Nephron progenitor cell (in vitro differentiated cells): ENCODE data around the gene FAM241B.

Source experiments
- DNase-seq: peaks from one replicate; pipeline ENCODE4 v3.0.0; 2021
- H3K27ac Mint-ChIP-seq: 2 replicates; pipeline ENCODE4 v1.8.0; 2021; ENCODE audit warnings: mild to moderate bottlenecking, moderate library complexity, mixed read lengths
- H3K27me3 Mint-ChIP-seq: 2 replicates; pipeline ENCODE4 v1.8.0; 2021; ENCODE audit warnings: mild to moderate bottlenecking, low read depth, mixed read lengths; ENCODE audit not compliant: poor library complexity
- H3K36me3 Mint-ChIP-seq: 2 replicates; pipeline ENCODE4 v1.8.0; 2021; ENCODE audit warnings: low read depth, mixed read lengths
- H3K4me1 Mint-ChIP-seq: 2 replicates; pipeline ENCODE4 v1.8.0; 2021; ENCODE audit warnings: mixed read lengths
- H3K4me3 Mint-ChIP-seq: 2 replicates; pipeline ENCODE4 v1.8.0; 2021; ENCODE audit warnings: mild to moderate bottlenecking, moderate library complexity, mixed read lengths
- H3K9me3 Mint-ChIP-seq: 2 replicates; pipeline ENCODE4 v1.8.0; 2021; ENCODE audit warnings: mild to moderate bottlenecking, moderate library complexity, mixed read lengths
- TF ChIP-seq, protein P1 (sequence below): fragments of 200-600 bp; sonication (generic); IDR thresholded peaks from 2 replicates; pipeline ENCODE4 v1.5.0; 2021; ENCODE audit warnings: antibody characterized with exemption

The FAM241B gene, protein sequence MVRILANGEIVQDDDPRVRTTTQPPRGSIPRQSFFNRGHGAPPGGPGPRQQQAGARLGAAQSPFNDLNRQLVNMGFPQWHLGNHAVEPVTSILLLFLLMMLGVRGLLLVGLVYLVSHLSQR

GRCh38 chr10:69629897-69630650 lies at the start of gene FAM241B:
FAM241B (plus strand) TSS chr10:69630247; CDS start chr10:69631744, 1,497 bp downstream.
- Mint-ChIP-seq H3K36me3 (peaks cover 14% of the 10 kb centered on the region), H3K27ac (no peak within 1 kb of the TSS), H3K4me3 (peak within 1 kb of the TSS; percentile 80), H3K4me1 (no peaks in the 10 kb centered on the region), H3K27me3 (peaks cover 53% of the 10 kb centered on the region), H3K9me3 (no peaks in the 10 kb centered on the region)
- peak; percentile 85 for DNase-seq
- TF ChIP-seq, protein P1, sequence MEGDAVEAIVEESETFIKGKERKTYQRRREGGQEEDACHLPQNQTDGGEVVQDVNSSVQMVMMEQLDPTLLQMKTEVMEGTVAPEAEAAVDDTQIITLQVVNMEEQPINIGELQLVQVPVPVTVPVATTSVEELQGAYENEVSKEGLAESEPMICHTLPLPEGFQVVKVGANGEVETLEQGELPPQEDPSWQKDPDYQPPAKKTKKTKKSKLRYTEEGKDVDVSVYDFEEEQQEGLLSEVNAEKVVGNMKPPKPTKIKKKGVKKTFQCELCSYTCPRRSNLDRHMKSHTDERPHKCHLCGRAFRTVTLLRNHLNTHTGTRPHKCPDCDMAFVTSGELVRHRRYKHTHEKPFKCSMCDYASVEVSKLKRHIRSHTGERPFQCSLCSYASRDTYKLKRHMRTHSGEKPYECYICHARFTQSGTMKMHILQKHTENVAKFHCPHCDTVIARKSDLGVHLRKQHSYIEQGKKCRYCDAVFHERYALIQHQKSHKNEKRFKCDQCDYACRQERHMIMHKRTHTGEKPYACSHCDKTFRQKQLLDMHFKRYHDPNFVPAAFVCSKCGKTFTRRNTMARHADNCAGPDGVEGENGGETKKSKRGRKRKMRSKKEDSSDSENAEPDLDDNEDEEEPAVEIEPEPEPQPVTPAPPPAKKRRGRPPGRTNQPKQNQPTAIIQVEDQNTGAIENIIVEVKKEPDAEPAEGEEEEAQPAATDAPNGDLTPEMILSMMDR = peak; percentile 100

- TF ChIP-seq, protein P1 = no peak
- H3K9me3 Mint-ChIP-seq = peaks cover 7% of the 10 kb centered on the region
- no peak for DNase-seq
- H3K27me3 Mint-ChIP-seq = peaks cover 75% of the 10 kb centered on the region
- H3K4me3 Mint-ChIP-seq = no peak overlapping the region
- no peaks in the 10 kb centered on the region for H3K36me3 Mint-ChIP-seq
- no peaks in the 10 kb centered on the region for H3K4me1 Mint-ChIP-seq
- no peak overlapping the region for H3K27ac Mint-ChIP-seq
Measured at GRCh38 chr10:69580435-69580834, 49.6 kb upstream of the FAM241B start.

DNA sequence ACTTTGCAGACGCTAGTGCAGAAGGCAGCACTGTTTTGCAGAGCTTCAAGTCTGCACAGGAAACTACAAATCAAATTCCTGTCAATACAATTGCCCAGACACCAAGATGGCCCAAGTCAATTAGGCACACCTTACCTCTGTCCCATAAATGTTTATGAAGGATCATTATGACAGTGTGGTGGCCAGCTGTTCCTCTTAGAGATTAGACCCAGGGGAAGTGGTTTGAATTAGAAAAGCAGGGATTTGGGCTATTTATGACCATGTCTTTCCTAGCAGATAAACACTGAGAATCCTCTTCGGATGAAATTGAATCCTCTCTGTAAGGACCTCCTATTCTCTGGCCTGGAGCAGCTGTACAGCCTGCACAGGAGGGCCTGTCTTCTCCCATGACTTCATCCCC lies 46.9 kb upstream of the FAM241B start:
- H3K9me3 Mint-ChIP-seq = peaks cover 7% of the 10 kb centered on the region
- peaks cover 61% of the 10 kb centered on the region for H3K27me3 Mint-ChIP-seq
- no peaks in the 10 kb centered on the region for H3K36me3 Mint-ChIP-seq

GRCh38 chr10:69584624-69585023 lies 45.4 kb upstream of the FAM241B start:
- Mint-ChIP-seq H3K36me3 (no peaks in the 10 kb centered on the region), H3K4me1 (no peaks in the 10 kb centered on the region), H3K4me3 (no peak overlapping the region), H3K27me3 (peaks cover 50% of the 10 kb centered on the region), H3K27ac (no peak overlapping the region), H3K9me3 (peaks cover 7% of the 10 kb centered on the region)
- no peak for DNase-seq
- TF ChIP-seq, protein P1 = no peak

More for the DNA sequence above, 46.9 kb upstream of the FAM241B start:
- no peak for DNase-seq
- Mint-ChIP-seq H3K4me1 (no peaks in the 10 kb centered on the region), H3K27ac (no peak overlapping the region), H3K4me3 (no peak overlapping the region)
- TF ChIP-seq, protein P1 = no peak

DNA sequence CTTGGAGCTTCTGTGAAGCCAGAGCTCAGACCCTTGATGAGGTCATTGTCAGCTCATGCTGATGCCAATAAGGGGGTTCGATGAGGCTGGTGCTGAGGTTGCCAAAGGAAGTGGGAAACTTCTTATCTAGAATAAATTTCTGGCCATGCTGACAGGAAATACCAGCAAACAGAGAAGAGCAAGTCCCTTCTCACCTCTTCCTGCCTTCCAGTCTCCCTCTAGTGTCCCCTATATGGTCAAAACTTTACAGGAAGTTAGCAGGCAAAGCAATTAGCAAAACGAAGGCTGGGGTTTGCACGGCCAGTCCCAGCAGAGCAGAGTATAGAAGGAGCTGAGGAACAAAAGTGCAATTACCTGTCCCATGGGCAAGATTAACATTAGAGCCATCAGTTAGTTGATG lies 41.7 kb upstream of the FAM241B start:
- TF ChIP-seq, protein P1 = no peak
- H3K9me3 Mint-ChIP-seq = no peaks in the 10 kb centered on the region
- no peak for DNase-seq
- H3K36me3 Mint-ChIP-seq = no peaks in the 10 kb centered on the region
- H3K27me3 Mint-ChIP-seq = peaks cover 19% of the 10 kb centered on the region
- no peaks in the 10 kb centered on the region for H3K4me1 Mint-ChIP-seq
- H3K27ac Mint-ChIP-seq = no peak overlapping the region
- no peak overlapping the region for H3K4me3 Mint-ChIP-seq
